Hematopoietic multipotent progenitor cell treated with erythropoietin and hydrocortisone succinate and interleukin-3 and kit ligand, for 15 days (in vitro differentiated cells): ENCODE measurements around the gene ANKRD29.
"Not testable (repeated sequence)": the region's sequence is repeated elsewhere in the genome, so short reads cannot be mapped to it uniquely, and the experiment has no call there.

ENCODE experiments used
- DNase-seq: peaks from one replicate; pipeline ENCODE4 v3.0.0-alpha.2; 2015; ENCODE audit warnings: low spot score

ANKRD29 gene

DNA sequence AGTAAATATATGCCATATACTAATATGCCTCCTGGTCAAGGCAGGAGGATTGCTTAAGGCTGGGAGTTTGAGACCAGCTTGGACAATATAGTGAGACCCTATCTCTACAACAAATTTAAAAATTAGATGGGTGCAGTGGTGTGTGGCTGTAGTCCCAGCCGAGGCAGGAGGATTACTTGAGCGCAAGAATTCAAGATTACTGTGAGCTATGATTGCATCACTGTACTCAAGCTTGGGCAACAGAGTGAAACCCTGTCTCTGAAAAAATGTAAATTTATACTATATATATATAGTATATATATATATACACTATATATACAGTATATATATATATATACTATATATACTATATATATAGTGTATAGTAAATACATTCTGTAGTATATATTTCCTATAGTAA, 46.5 kb downstream of the ANKRD29 start:
- DNase-seq = no peak

DNA sequence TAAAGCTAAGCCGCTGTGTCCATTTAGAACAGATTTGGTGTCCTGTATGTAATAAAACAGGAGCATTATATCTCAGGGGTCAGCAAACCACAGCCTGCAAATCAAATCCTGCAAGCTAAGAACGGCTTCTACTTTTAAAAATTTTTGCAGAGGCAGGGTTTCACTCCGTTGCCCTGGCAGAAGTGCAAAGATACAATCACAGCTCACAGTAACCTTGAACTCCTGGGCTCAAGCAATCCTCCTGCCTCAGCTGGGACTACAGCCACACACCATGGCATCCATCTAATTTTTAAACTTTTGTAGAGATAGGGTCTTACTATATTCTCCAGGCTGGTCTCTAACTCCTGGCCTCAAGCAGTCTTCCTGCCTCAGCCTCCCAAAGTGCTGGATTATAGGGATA, 47.8 kb downstream of the ANKRD29 start:
- no peak for DNase-seq

DNA sequence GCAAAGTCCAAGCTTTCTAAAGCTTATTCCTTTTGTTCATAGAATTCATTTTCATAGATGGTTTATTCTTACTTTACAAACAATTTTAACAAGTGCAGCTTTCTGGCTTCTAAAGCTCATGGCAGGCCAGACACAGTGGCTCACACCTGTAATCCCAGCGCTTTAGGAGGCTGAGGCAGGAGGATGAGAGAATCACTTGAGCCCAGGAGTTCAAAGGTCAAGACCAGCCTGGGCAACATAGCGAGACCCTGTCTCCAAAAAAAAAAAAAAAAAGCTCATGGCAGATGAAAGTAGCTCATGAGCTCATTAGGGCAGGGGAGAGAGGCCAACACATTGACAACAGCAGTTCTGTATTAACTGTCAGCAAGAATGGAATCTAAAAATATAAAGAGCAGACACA, 48.3 kb downstream of the ANKRD29 start:
- no peak for DNase-seq

DNA sequence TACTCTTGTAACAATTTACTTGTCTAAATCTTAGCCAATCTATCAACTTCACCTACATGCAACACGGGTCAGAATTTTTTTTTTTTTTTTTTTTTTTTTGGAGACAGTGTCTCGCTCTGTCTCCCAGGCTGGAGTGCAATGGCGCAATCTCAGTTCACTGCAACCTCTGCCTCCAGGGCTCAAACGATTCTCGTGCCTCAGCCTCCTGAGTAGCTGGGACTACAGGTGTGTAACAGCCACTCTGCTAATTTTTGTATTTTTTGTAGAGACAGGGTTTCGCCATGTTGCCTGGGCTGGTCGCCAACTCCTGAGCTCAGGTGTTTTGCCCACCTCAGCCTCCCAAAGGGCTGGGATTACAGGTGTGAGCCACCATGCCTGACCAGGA, 49.6 kb downstream of the ANKRD29 start:
- DNase-seq = not testable (repeated sequence)

DNA sequence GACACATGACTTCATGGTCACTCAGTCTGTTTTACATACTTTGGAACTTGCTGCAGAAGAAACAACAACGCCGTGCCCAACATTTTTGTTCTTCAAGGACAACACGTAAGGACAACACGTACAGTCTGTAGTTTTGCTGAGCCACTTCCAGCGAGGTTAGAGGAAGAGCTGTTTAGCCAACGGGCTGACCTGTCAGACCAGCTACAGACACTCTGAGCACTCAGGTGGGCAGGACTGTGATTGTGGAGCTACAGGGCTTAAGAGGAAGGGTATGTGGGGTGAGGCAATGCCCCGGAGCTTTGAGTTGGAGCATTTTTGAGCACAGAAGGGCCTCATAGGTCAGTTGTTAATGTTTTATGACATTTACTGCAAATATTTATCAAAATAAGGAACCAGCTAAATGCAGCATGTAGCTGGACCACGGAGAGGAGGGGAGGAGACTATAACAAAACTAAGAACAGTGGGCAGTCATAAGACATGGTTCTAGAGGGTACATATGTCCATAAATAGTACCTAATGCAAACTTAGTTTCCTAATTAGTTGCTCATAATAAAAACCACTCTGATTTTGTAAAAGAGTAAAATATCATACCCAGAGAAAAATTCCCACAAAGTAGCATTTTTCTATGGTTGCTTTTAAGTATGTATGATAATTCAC, 50.1 kb downstream of the ANKRD29 start:
- no peak for DNase-seq

DNA sequence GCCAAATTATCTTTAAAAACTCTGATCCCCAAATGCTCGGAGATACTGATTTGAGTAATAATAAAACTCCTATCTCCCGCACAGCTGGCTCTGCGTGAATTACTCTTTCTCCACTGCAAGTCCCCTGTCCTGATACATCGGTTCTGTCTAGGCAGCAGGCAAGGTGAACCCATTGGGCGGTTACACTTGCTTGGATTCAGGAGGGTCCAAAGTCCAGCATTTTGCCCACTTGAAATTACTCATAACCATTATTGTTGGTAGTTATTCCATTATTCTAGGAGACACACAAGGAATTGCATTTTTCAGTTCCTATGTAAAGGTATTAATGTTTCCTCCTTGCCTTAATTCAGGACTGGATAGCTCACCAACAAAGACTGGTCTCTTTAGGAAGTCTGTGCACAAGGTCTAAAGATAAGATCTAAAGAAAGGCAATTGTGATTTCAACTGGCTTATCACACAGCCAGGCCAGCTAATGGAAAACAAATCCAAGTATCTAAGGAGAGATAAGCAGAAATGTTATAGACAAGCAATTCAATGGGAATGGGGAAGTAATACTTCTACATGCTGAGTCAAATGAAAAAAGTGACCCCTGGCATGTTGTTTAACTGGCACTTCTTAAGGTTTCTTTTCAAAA, 53.2 kb downstream of the ANKRD29 start:
- no peak for DNase-seq

DNA sequence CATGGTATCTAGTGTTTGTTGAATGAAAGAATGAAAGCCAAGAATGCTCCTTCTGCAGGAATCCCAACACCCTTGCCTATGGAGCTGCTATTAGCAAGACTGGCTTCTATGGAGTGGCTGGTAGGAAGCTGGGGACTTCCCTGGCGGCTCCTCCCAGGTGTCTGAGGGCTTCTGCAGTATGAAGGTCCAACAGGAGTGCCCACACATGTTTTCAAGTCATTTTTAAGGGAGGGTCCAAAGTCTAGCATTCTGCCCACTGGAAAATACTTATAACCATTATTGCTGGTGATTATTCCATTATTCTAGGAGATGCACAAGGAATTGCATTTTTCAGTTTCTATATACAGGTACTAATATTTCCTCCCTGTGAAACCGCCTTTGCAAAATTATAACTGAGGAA, 54.5 kb downstream of the ANKRD29 start:
- DNase-seq = no peak

DNA sequence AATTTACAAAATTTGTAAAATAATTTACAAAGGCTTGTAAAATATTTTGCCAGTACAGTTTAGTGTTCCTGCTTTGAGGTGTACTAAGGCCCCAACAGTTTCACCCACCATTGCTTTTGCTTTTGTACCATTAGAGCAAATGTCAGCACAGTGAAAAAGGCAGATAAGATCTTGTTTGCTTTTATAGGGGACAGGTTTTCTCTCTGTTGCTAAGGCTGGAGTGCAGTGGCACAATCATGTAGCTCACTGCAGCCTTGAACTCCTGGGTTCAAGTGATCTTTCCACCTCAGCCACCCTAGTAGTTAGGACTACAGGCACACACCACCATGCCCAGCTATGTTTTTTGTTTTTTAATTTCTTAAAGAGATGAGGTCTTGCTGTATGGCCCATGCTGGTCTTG, 56.8 kb downstream of the ANKRD29 start:
- DNase-seq = no peak

DNA sequence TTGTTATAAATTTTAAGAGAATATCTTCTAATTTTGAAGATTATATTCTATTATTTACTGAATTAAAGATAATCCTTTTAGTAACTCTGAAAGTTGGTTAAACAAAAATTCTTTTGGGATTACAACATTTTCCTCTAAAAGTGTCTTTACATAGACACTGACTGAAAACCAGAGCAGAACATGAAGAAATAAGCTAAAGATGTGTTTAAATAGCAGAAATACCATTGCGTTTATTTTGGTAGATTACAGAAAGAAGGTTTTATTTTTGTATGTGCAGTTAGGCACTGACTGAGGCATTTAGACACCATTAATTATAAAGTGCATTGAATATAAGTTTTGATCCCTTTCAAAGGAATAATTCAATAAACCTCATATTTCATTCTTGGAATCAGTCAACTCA, 62.9 kb downstream of the ANKRD29 start:
- no peak for DNase-seq

DNA sequence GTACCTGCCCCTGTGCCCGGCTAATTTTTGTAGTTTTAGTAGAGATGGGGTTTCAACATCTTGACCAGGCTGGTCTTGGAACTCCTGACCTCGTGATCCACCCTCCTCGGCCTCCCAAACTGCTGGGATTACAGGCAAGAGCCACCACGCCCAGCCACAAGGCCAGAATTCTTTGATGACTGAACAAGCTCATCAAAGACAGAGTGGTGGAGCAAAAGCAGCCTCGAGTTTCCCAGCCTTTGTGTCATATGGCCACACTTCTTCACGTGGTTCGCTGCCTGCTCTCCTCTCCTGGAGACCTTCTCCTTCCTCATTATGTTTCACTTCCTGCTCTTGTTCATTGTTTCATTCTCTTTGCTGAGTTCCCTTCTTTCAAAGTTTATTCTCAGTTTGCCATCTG, 66.5 kb downstream of the ANKRD29 start:
- DNase-seq = no peak

DNA sequence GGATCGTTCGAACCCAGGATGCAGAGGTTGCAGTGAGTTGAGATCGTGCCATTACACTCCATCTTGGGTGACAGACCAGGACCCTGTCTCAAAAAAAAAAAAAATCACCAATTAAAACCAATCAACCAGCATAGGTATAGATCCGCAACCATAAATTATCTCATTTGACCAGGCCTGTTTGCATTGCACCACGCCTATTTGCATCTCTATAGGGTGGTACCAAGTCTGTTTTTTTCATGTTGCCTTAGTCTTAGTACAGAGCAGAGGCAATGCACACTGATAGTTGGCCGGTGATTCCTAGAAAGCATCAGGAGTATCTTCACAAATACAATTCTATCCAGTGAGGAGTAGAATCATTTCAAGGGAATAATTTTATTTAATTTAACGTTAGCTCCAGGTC, 67.1 kb downstream of the ANKRD29 start:
- DNase-seq = peak; percentile 38

DNA sequence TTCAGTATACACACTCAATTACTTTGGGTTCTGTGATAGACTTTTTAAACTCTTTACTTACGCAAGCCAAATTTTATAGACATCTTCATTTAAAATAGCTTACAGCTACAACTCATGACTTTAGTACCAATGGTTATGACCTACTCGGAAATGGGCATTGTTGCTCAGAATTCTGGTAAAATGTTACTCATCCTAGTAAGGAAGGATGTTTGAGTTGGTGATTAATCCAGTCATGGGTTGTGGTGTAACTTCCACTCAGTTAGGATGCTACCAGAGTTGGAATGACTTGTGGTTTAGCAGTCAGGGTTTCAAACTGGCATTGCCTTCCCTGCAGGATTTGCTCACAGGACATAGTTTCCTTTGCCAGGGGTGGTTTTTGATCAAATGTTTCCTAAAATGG, 69.0 kb downstream of the ANKRD29 start:
- no peak for DNase-seq

DNA sequence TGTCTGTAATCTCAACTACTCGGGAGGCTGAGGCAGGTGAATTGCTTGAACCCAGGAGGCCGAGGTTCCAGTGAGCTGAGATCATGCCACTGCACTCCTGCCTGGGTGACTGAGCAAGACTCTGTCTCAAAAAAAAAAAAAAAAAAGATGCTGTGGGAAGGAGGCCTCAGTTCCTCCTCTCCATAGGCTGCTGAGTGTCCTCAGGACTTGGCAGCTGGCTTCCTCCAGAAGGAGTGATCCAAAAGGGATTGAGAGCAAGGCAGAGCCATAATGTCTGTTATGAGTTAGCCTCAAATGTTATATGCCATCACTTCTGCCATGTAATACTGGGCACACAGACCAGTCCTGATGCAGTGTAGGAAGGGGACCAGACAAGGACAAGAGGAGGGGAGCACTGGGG, 69.8 kb downstream of the ANKRD29 start:
- no peak for DNase-seq

DNA sequence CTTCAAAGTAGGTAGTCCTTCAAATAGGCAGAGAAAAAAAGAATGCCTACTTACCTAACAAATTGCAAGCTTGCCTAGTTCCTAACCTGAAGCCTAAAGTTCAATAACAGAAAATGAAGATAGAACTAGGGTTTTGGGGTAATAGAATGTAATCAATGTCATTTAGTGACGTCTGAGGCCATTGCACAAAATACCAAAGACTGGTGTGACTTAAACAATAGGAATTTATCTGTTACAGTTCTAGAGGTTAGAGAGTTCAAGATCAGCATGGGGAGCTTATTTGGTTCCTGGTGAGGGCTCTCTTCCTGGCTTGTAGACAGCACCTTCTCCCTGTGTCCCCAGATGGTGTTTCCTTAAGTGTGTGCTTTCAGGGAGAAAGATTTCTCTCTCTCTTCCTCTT, 71.7 kb downstream of the ANKRD29 start:
- no peak for DNase-seq

DNA sequence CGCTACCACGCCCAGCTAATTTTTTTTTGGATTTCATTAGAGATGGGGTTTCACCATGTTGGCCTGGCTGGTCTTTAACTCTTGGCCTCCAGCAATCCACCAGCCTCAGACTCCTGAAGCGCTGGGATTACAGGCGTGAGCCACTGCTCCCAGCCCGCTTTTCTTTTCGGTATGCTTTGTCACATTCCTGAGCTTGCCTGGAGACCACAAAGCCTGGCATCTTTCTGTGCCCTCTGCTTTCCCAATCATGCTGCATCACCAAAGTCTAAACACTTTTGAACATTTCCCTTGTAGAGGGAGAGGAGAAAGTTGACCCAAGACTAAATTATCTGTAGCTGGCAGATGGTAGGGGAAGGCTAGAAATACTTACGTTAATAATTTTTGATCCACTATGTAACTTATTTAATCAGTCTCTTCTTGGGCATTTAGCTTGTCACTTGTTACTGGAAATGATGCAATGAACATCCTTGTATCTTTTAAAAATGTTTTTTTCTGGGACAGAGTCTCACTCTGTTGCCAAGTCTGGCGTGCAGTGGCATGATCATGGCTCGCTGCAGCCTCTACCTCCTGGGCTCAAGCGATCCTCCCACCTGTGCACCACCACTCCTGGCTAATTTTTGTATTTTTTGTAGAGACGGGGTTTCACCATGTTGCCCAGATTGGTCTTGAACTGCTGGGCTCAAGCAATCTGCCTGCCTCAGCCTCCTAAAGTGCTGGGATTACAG, 73.7 kb downstream of the ANKRD29 start:
- DNase-seq = no peak

DNA sequence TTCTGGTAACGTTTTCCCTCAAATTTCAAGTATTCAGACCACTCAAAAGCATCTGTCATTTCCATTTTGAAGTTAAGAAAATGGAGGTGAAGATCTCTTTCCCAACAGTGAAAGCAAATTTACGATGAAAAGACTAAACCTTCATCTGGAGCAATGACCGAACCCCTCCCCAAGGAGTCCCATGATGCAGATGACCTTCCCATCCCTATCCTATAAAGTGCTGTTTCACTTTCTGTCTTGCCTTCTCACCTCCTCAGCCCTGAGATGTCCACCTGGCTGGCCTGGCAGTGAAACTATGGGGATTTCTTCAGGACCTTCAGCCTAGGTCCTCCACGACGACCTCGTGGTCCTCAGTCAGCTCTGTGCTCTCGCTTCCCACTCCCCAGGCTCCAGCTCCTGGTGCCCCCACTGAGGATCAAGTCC, 75.5 kb downstream of the ANKRD29 start:
- no peak for DNase-seq

DNA sequence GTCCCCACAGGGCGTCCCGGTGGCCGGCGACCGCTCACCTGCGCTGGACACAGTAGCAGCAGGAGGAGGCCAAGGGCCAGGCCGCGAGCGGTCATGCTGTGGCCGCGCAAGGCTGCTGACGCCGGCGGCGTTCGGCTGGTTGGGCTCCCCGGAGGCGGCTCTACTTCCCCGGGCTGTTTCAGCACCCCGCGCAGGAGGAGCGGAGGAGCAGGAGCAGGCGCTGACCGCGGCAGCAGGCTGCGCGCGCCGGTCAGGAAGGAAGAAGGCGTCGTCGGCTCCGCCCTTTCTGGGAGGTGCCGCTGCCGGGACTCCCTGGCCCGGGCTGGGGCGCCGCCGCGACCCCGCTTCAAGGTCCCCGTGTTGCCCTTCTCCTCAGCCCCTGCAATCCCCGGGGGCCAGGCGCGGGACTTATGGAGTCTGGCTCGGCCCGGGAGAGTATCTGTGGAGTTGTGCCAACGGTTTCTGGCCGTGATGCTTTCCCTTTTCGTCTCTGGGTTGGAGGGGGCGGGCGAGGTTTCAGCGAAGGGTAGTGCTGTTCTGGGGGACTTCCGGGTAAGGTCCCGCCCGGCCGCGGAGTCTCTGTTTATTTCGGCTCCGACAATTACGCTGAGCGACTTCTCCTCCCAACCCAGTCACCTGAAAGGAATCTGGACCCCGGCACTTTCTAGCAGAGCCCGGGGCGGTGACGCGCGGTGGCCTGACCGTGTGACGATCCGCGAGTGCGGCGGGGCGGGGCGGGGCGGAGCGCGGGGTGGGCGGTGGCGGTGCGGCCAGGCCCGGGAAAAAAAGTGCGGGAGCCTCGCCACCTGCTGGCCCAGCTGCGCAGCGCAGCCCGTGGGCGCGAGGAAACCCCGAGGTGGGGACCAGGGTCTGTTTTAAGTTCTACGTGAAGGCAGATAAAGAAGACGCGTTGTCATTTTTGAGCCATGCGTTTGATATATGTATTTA, 76.2 kb downstream of the ANKRD29 start, which contains the start of gene NPC1:
Gene NPC1 (minus strand): TSS at position 258 of the 948 bp plus-strand sequence. CDS start 163 bp downstream, at position 95.
- DNase-seq = peak; percentile 92

DNA sequence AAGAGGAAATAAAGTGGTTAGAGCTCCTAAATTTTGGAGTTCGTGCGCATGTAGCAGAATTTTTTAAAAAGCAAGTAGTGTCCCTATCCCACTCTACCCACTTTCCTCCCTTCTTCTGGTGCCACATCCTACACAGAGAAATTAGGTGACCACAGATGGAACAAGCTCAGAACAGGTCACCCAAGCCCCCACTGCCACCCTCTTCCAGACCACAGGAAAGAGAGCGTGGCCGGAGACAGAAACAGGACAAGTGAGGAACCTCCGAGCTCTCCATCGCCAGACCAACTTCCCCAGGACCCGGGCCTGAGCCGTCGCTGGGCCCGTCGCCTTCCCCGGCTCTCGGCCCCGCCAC, 76.8 kb downstream of the ANKRD29 start:
- peak; percentile 9 for DNase-seq

DNA sequence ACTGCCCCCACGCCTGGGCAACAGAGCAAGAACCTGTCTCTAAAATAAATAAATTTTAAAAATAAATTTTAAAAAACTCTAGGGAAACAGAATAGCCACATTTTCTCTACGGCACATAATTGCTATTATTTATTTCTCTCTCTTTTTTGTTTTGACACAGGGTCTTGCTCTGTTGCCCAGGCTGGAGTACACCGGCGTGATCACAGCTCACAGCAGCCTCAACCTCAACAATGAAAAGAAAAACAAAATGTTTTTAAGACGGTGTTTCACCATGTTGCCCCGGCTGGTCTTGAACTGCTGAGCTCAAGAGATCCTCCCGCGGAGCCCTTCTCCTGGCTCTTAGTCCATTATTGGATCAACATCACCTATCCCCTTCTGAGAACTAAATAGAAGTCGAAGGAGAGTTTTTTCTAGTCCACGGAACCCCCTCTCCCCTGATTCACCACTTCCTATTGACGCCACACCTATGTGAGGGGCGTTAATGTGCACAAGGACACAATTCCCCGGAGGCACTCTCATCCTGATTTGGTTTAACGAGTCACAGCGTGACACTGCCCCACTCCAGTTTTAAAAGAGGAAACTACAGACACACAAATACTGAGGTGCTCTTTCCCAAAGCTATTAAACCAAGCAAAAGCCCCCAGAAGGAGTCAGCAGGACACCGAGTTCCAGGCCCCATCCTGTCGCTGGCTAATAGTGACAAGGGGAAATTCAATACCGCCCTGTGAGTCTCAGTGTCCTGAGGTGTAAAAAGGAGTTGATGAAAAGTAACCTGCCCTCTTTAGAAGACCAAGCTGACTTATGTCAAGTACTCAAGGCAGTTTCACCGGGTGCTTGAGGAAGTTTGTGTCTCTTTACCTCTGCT, 77.5 kb downstream of the ANKRD29 start:
- peak; percentile 16 for DNase-seq

DNA sequence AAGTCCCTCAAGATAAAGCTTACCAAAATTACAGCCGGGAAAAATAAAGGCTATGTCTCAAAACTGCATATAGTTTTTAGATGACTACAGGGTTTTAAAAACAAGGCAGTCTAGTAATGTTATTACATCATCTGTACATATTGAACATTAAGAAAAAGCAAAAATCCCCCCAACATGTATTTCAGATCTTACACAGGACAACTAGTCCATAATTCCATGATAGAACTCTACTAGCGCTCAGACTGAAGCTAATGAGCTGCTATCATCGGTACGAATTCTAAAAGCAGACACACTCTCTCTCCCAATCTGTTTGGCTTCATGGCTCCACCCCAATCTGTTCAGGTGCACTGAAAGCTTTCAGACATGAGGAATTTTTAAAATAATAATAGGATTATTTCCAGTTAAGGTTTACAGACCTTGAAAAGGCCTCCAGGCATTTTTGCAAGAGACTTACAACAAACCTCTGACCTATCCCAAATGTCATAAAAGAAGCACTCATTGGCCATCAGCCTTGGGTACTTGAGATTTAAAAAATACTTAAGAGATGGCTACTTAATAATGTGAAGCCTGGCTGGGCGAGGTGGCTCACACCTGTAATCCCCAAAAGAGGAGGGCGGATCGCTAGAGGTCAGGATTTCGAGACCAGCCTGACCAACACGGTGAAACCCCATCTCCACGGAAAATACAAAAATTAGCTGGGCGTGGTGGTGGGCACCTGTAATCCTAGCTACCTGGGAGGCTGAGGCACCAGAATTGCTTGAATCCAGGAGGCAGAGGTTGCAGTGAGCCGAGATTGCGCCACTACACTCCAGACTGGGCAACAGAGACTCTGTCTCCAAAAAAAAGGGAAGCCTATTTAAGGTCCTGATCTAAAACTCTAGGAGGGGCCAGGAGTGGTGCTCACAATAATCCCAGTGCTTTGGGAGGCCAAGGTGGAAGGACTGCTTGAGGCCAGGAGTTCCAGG, 78.4 kb downstream of the ANKRD29 start:
- no peak for DNase-seq
